ENCODE data around the gene KIF1B.

DNA sequence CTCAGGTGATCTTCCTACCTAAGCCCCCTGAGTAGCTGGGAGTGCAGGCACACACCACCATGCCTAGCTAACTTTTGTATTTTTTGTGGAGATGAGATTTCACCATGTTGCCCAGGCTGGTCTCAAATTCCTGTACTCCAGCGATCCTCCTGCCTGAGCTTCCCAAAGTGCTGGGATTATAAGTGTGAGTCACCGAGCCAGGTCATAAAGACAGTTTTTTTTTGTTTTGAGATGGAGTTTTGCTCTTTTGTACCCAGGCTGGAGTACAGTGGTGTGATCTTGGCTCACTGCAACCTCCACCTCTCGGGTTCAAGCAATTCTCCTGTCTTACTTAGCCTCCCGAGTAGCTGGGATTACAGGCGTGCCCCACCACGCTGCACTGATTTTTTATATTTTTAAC is 42.1 kb downstream of the KIF1B start:
- TF ChIP-seq POLR2AphosphoS5 (IDR thresholded peaks at IDR 0.05; ENCODE audit: control insufficient read depth, insufficient read depth, low read depth, low read length) = no peak
- no peak for TF ChIP-seq CBFB (CRISPR knock-in tag; IDR thresholded peaks at IDR 0.05)
- TF ChIP-seq ZKSCAN1 (IDR thresholded peaks at IDR 0.05; ENCODE audit: low read depth, low read length) = no peak
